ENCODE measurements around the gene NUP85. TPM values are rescaled to one million over a fixed set of nuclear protein-coding genes. Genes with fewer than 3 reads are reported as not detected.

NUP85 gene
- polyA plus RNA-seq, 6 donors from 2014 or later: 11.7 to 41.1 (median 33.4) TPM

Other genes starting within 250 kb of the NUP85 start
- gene HID1, start 232.9 kb upstream of the NUP85 start, polyA plus RNA-seq (ENCODE audit: low read depth in 6 of 6): under 1 TPM in 2 of 6 donors, not detected in 4; 0.08 to 0.23 TPM
- not detected for gene CDR2L, start 218.0 kb upstream of the NUP85 start, polyA plus RNA-seq (ENCODE audit: low read depth in 6 of 6)
- gene MRPL58, start 193.0 kb upstream of the NUP85 start, polyA plus RNA-seq (ENCODE audit: low read depth in 6 of 6): 10 to 100 TPM; 32.4 to 47.3 (median 39.6) TPM
- 100 to 1,000 TPM; 191 to 306 (median 269) TPM for gene ATP5PD, start 158.7 kb upstream of the NUP85 start, polyA plus RNA-seq (ENCODE audit: low read depth in 6 of 6)
- 1 to 10 TPM; 2.9 to 9.8 (median 4.8) TPM for gene KCTD2, start 158.5 kb upstream of the NUP85 start, polyA plus RNA-seq (ENCODE audit: low read depth in 6 of 6)
- 1 to 10 TPM; 1.1 to 4.0 (median 2.1) TPM for gene SLC16A5, start 117.7 kb upstream of the NUP85 start, polyA plus RNA-seq (ENCODE audit: low read depth in 6 of 6)
- gene ARMC7, start 95.7 kb upstream of the NUP85 start, polyA plus RNA-seq (ENCODE audit: low read depth in 6 of 6): 1 to 10 TPM; 2.0 to 6.0 (median 4.5) TPM
- gene NT5C, start 73.9 kb upstream of the NUP85 start, polyA plus RNA-seq (ENCODE audit: low read depth in 6 of 6): 100 to 1,000 TPM in 3 of 6 donors, 10 to 100 TPM in 3; 85.0 to 136 (median 111) TPM
- gene JPT1, start 51.2 kb upstream of the NUP85 start, polyA plus RNA-seq (ENCODE audit: low read depth in 6 of 6): 10 to 100 TPM; 56.8 to 80.5 (median 72.7) TPM
- 100 to 1,000 TPM; 260 to 424 (median 363) TPM for gene SUMO2, start 22.7 kb upstream of the NUP85 start, polyA plus RNA-seq (ENCODE audit: low read depth in 6 of 6)
- gene GGA3, start 55.9 kb downstream of the NUP85 start, polyA plus RNA-seq (ENCODE audit: low read depth in 6 of 6): 10 to 100 TPM in 5 of 6 donors, 1 to 10 TPM in 1; 4.5 to 31.6 (median 13.7) TPM
- gene MRPS7, start 56.2 kb downstream of the NUP85 start, polyA plus RNA-seq (ENCODE audit: low read depth in 6 of 6): 100 to 1,000 TPM in 1 of 6 donors, 10 to 100 TPM in 5; 70.1 to 103 (median 94.4) TPM
- 100 to 1,000 TPM in 5 of 6 donors, 10 to 100 TPM in 1; 95.1 to 133 (median 105) TPM for gene MIF4GD, start 65.6 kb downstream of the NUP85 start, polyA plus RNA-seq (ENCODE audit: low read depth in 6 of 6)
- 10 to 100 TPM; 26.1 to 41.8 (median 31.3) TPM for gene SLC25A19, start 83.8 kb downstream of the NUP85 start, polyA plus RNA-seq (ENCODE audit: low read depth in 6 of 6)
- gene GRB2, start 200.0 kb downstream of the NUP85 start, polyA plus RNA-seq (ENCODE audit: low read depth in 6 of 6): 100 to 1,000 TPM; 281 to 361 (median 305) TPM